ENCODE data around the gene VPS13C. TPM values are rescaled to one million over a fixed set of nuclear protein-coding genes. Genes with fewer than 3 reads are reported as not detected.

The VPS13C gene
- total and polyA plus RNA-seq, 2 experiments from 2014 or later = 8.7 to 21.7 TPM

DNA sequence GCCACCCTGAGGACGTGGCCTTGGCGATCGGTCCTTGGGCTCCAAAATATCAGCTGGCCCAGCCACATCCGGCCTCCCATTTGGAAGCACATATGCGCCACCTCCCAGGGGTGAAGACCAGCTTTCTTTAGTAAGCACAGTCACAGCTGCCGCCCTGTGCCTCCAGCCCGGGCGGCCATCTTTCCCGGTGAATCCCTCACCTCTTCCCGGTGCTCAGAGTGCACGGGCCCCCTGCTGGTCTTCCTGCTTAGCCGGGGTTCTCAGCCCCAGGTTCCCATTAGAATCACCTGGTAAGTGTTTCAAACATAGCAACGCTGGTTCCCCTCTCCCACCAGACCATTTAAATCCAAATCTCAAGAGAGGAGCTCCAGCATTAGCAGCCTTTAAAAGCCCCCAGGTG is 232.2 kb downstream of the VPS13C start:
- no peak overlapping the region for H3K27ac ChIP-seq
- TF ChIP-seq EZH2phosphoT487 (IDR thresholded peaks at IDR 0.05; ENCODE audit: insufficient read depth, low read depth) (no peak), EZH2 (IDR thresholded peaks at IDR 0.05; ENCODE audit: insufficient read depth, poor library complexity, severe bottlenecking) (no peak)
- H2AFZ ChIP-seq = no peak overlapping the region
- no peak overlapping the region for H3K9ac ChIP-seq
- 0 out of 2 replicates have a peak, but pooled peaks cover 10% of the 10 kb centered on the region for H3K27me3 ChIP-seq (replicated peaks; ENCODE audit: insufficient read depth)
- no peaks in the 10 kb centered on the region for H3K36me3 ChIP-seq (ENCODE audit: low read depth)
- DNase-seq = no peak
- H3F3A ChIP-seq (ENCODE audit: insufficient read depth) = no peaks in the 10 kb centered on the region
- H3K79me2 ChIP-seq (ENCODE audit: insufficient read depth) = no peaks in the 10 kb centered on the region
- in situ Hi-C loops (cut with MboI) = loop anchor here (25.0 kb wide), 1 partner anchor 766 kb away; no protein-coding TSS in a partner anchor
- no peaks in the 10 kb centered on the region for H4K20me1 ChIP-seq (ENCODE audit: insufficient read depth)
- WGBS, 2 experiments (ENCODE audit: low coverage in 1 of 2, low lambda C conversion rate in 2 of 2, missing lambda C conversion rate in 2 of 2) = 76% methylated on average over 13 of the region's 13 CpGs
- no peaks in the 10 kb centered on the region for H3K9me2 ChIP-seq (ENCODE audit: insufficient read depth)
- H3K4me1 ChIP-seq (ENCODE audit: insufficient read depth) = no peaks in the 10 kb centered on the region
- H3K4me2 ChIP-seq (ENCODE audit: unreplicated experiment) = no peak overlapping the region
- H3K4me3 ChIP-seq = no peak overlapping the region
- H3K9me3 ChIP-seq (ENCODE audit: low read depth) = no peaks in the 10 kb centered on the region

DNA sequence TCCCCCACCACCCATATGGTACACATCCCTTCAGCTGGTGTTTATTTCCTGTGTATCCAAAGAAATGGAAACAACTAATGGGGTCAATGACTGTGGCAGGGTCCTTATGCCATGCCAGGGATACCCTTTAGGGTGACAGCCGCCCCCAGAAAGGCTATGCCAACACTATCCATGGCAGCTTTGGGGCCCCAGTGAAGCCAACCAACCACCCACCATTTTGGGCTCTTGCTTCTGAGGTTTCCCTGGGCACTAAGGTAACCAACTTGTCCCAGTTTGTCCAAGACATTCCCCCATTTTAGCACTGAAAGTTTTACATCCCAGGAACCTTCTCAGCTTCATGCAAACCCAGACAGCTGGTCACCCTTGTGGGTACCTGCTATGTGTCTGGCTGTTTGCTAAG is 233.1 kb downstream of the VPS13C start:
- H4K20me1 ChIP-seq (ENCODE audit: insufficient read depth) = no peaks in the 10 kb centered on the region
- no peak overlapping the region for H3K27ac ChIP-seq
- no peak overlapping the region for H3K4me3 ChIP-seq
- H3K9ac ChIP-seq = no peak overlapping the region
- H3K4me1 ChIP-seq (ENCODE audit: insufficient read depth) = no peaks in the 10 kb centered on the region
- TF ChIP-seq EZH2 (IDR thresholded peaks at IDR 0.05; ENCODE audit: insufficient read depth, poor library complexity, severe bottlenecking) (no peak), EZH2phosphoT487 (IDR thresholded peaks at IDR 0.05; ENCODE audit: insufficient read depth, low read depth) (no peak)
- no peaks in the 10 kb centered on the region for H3F3A ChIP-seq (ENCODE audit: insufficient read depth)
- H3K9me2 ChIP-seq (ENCODE audit: insufficient read depth) = no peaks in the 10 kb centered on the region
- H3K36me3 ChIP-seq (ENCODE audit: low read depth) = no peaks in the 10 kb centered on the region
- 0 out of 2 replicates have a peak, but pooled peaks cover 10% of the 10 kb centered on the region for H3K27me3 ChIP-seq (replicated peaks; ENCODE audit: insufficient read depth)
- no peak for DNase-seq
- no peaks in the 10 kb centered on the region for H3K79me2 ChIP-seq (ENCODE audit: insufficient read depth)
- in situ Hi-C loops (cut with MboI) = loop anchor here (25.0 kb wide), 1 partner anchor 765 kb away; no protein-coding TSS in a partner anchor
- WGBS, 2 experiments (ENCODE audit: low coverage in 1 of 2, low lambda C conversion rate in 2 of 2, missing lambda C conversion rate in 2 of 2) = 20 to 36% methylated on average over 1 of the region's 1 CpG
- H2AFZ ChIP-seq = no peak overlapping the region
- no peak overlapping the region for H3K4me2 ChIP-seq (ENCODE audit: unreplicated experiment)
- no peaks in the 10 kb centered on the region for H3K9me3 ChIP-seq (ENCODE audit: low read depth)

GRCh38 chr15:61824291-61824690 is 236.0 kb downstream of the VPS13C start:
- H3K9me3 ChIP-seq (ENCODE audit: low read depth) = no peaks in the 10 kb centered on the region
- TF ChIP-seq EZH2 (IDR thresholded peaks at IDR 0.05; ENCODE audit: insufficient read depth, poor library complexity, severe bottlenecking) (no peak), EZH2phosphoT487 (IDR thresholded peaks at IDR 0.05; ENCODE audit: insufficient read depth, low read depth) (no peak)
- WGBS, 2 experiments (ENCODE audit: low coverage in 1 of 2, low lambda C conversion rate in 2 of 2, missing lambda C conversion rate in 2 of 2) = 0% methylated on average over 1 of the region's 1 CpG
- H3K4me3 ChIP-seq = no peak overlapping the region
- no peaks in the 10 kb centered on the region for H3K9me2 ChIP-seq (ENCODE audit: insufficient read depth)
- no peak overlapping the region for H3K9ac ChIP-seq
- in situ Hi-C loops (cut with MboI) = no loop called here
- H3K79me2 ChIP-seq (ENCODE audit: insufficient read depth) = no peaks in the 10 kb centered on the region
- no peak overlapping the region for H2AFZ ChIP-seq
- H3K27me3 ChIP-seq (replicated peaks; ENCODE audit: insufficient read depth) = peaks cover 28% of the 10 kb centered on the region; the same call in 1 of the 2 replicates
- H3K4me1 ChIP-seq (ENCODE audit: insufficient read depth) = no peaks in the 10 kb centered on the region
- H3K27ac ChIP-seq = no peak overlapping the region
- no peak overlapping the region for H3K4me2 ChIP-seq (ENCODE audit: unreplicated experiment)
- no peaks in the 10 kb centered on the region for H3F3A ChIP-seq (ENCODE audit: insufficient read depth)
- no peaks in the 10 kb centered on the region for H3K36me3 ChIP-seq (ENCODE audit: low read depth)
- H4K20me1 ChIP-seq (ENCODE audit: insufficient read depth) = no peaks in the 10 kb centered on the region
- DNase-seq = no peak

GRCh38 chr15:61822511-61822910 is 237.7 kb downstream of the VPS13C start:
- H3K4me2 ChIP-seq (ENCODE audit: unreplicated experiment) = no peak overlapping the region
- no peaks in the 10 kb centered on the region for H3F3A ChIP-seq (ENCODE audit: insufficient read depth)
- TF ChIP-seq EZH2phosphoT487 (IDR thresholded peaks at IDR 0.05; ENCODE audit: insufficient read depth, low read depth) = no peak
- TF ChIP-seq EZH2 (IDR thresholded peaks at IDR 0.05; ENCODE audit: insufficient read depth, poor library complexity, severe bottlenecking) = no peak
- no peaks in the 10 kb centered on the region for H3K36me3 ChIP-seq (ENCODE audit: low read depth)
- no peak overlapping the region for H2AFZ ChIP-seq
- no peaks in the 10 kb centered on the region for H3K9me3 ChIP-seq (ENCODE audit: low read depth)
- no peak for DNase-seq
- no peaks in the 10 kb centered on the region for H4K20me1 ChIP-seq (ENCODE audit: insufficient read depth)
- no peaks in the 10 kb centered on the region for H3K79me2 ChIP-seq (ENCODE audit: insufficient read depth)
- no peaks in the 10 kb centered on the region for H3K9me2 ChIP-seq (ENCODE audit: insufficient read depth)
- H3K27ac ChIP-seq = no peak overlapping the region
- no peaks in the 10 kb centered on the region for H3K4me1 ChIP-seq (ENCODE audit: insufficient read depth)
- in situ Hi-C loops (cut with MboI) = no loop called here
- no peak overlapping the region for H3K9ac ChIP-seq
- H3K4me3 ChIP-seq = no peak overlapping the region
- 15 to 24% methylated on average over 3 of the region's 3 CpGs for WGBS, 2 experiments (ENCODE audit: low coverage in 1 of 2, low lambda C conversion rate in 2 of 2, missing lambda C conversion rate in 2 of 2)
- H3K27me3 ChIP-seq (replicated peaks; ENCODE audit: insufficient read depth) = peaks cover 28% of the 10 kb centered on the region; the same call in 1 of the 2 replicates

- Histone ChIP-seq H3K27ac (no peak overlapping the region), H3K4me3 (no peak overlapping the region), H3K27me3 (replicated peaks; ENCODE audit: insufficient read depth) (peaks cover 25% of the 10 kb centered on the region; the same call in 1 of the 2 replicates), H3K4me1 (ENCODE audit: insufficient read depth) (no peaks in the 10 kb centered on the region), H3K79me2 (ENCODE audit: insufficient read depth) (no peaks in the 10 kb centered on the region), H3F3A (ENCODE audit: insufficient read depth) (no peaks in the 10 kb centered on the region), H4K20me1 (ENCODE audit: insufficient read depth) (no peaks in the 10 kb centered on the region), H3K9me2 (ENCODE audit: insufficient read depth) (no peaks in the 10 kb centered on the region), H3K9me3 (ENCODE audit: low read depth) (no peaks in the 10 kb centered on the region), H3K4me2 (ENCODE audit: unreplicated experiment) (no peak overlapping the region), H2AFZ (no peak overlapping the region), H3K9ac (no peak overlapping the region), H3K36me3 (ENCODE audit: low read depth) (no peaks in the 10 kb centered on the region)
- no peak for DNase-seq
- TF ChIP-seq EZH2 (IDR thresholded peaks at IDR 0.05; ENCODE audit: insufficient read depth, poor library complexity, severe bottlenecking) = no peak
- TF ChIP-seq EZH2phosphoT487 (IDR thresholded peaks at IDR 0.05; ENCODE audit: insufficient read depth, low read depth) = no peak
- WGBS, 2 experiments (ENCODE audit: low coverage in 1 of 2, low lambda C conversion rate in 2 of 2, missing lambda C conversion rate in 2 of 2) = 38 to 46% methylated on average over 4 of the region's 4 CpGs
- in situ Hi-C loops (cut with MboI) = no loop called here
Observed at GRCh38 chr15:61820951-61821350, 239.3 kb downstream of the VPS13C start.
